HL-60/S4 (cell line): ENCODE measurements around the gene SECTM1.
"Not testable (repeated sequence)": the region's sequence is repeated elsewhere in the genome, so short reads cannot be mapped to it uniquely, and the experiment has no call there.

Experiments used
- in situ Hi-C: fragments of 300-500 bp; cut with MboI; formaldehyde crosslinking; loops from 2 replicates; pipeline ENCODE4 v1.14.3; 2022; ENCODE audit warnings: low sequenced_read_pairs

Gene SECTM1

DNA sequence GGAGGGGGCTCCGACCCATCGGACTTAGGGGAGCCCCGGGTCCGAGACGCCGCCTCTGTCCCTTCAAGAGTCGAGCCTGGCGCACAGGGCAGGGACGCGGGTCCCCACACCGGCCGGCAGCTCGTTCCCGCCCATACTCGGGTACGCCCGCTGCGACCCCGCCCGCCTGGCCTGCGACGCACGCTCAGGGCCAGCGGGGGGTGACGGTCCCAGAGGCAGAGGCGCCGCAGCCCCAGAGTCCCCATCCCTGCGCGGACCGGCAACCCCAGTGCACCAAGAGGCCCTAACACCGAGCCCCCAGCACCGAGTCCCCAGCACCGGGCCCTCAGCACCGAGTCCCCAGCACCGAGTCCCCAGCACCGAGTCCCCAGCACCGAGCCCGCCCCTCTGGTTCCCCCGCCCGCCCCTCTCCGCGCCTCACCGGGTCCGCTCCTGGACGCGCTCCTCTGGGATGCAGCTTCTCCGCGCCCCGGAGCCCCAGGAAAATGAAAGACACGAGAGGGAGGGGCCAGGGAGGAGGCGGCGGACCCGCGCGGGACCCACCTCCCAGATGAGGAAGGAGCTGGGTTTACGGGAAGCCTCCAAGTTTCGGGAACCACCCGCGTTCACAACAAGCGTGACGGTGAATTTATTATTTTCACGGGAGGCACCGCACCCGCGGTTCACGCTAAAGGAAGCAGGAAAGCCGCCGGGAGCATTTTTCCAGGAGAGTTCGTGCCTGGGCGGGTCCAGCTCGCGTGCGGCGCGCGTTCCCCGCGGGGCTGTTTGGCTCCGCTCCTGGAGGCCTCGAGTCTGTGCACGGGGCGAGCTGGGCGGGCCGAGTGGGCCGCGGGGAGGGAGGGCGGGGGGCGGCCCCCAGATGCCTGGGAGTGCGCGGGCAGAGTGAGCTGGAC, at the start of gene SECTM1:
TSS of gene SECTM1 (minus strand) at position 488 of the 893 bp plus-strand sequence. CDS start 6,526 bp downstream, outside the sequence.
- in situ Hi-C loops = no loop called here

DNA sequence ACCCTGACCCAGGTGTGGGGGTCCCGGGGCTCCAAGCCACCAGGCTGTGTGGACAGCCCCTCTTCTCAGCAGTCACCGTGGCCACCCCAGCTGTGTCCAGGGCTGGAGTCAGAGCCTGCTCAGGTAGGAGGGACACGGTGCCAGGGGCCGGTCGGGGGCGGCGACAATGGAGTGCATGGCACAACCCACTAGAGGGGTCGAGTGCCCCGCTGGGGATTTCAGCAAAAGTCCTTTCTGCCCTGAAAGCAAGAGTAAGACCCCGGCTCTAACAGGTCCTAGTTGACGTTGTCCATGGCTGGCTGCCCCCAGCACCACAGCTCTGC, 49.3 kb upstream of the SECTM1 start:
- in situ Hi-C loops = no loop called here

DNA sequence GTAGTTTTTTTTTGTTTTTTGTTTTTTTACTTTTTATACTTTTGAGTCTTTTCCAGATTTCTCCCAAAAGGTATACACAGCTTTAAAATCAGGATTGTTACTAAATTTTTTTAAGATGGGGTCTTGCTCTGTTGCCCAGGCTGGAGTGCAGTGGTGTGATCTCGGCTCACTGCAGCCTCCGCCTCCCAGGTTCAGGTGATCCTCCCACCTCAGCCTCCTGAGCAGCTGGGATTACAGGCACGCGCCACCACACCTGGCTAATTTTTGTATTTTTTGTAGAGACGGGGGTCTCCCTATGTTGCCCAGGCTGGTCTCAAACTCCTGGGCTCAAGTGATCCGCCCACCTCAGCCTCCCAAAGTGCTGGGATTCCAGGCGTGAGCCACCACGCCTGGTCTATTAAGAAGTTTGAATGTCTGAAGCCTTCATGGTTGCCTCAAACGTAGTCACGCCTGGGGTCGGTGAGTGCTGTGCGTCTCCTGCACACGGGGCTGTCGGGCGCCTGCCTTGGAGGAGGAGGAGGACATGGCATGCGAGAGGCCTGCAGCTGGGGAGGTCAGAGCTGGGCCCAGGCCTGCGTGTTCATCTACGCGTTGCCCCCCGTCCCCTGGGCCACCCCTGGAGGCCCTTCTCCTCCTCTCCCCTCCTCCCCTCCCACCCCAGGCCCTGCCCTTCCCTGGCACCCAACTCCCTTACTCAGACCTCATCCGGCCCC, 48.8 kb upstream of the SECTM1 start:
- in situ Hi-C loops = not testable (repeated sequence)

DNA sequence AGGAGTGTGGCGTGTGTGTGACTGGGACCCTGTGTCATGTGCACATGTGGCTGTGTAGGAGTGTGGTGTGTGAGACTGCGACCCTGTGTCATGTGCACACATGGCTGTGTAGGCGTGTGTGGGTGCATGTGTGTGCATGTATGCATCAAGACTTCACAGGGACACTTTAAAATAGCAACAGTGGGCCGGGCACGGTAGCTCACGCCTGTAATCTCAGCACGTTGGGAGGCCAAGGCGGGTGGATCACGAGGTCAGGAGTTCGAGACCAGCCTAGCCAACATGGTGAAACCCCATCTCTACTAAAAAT, 48.1 kb upstream of the SECTM1 start:
- in situ Hi-C loops = not testable (repeated sequence)

DNA sequence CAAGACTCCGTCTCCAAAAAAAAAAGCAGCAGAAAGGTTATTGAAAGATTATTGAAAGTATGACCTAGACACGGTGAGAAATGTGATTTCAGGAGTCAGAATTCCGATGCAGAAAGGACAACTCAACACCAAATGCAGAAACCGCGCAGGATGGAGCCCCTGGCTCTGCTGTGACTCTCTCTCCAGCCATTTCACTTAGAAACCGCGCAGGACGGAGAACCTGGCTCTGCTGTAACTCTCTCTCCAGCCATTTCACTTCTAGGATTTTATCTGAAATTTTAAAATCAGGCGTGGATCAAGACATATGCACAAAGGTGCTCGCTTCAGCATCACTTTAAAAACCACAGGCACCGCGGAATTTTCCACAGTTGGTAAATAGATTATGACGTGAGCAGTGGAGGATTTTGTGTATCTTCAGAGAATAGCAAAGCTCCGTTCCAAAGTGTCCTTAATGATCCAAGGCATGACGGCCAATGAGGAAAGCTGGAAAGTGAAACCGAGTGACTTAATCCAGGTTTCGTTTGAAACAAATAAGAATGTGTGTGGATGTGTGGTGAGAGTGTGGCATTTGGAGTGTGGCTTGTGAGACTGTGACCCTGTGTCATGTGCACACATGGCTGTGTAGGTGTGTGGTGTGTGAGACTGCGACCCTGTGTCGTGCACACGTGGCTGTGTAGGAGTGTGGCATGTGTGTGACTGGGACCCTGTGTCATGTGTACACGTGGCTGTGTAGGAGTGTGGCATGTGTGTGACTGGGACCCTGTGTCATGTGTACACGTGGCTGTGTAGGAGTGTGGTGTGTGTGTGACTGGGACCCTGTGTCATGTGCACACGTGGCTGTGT, 47.5 kb upstream of the SECTM1 start:
- in situ Hi-C loops = no loop called here

DNA sequence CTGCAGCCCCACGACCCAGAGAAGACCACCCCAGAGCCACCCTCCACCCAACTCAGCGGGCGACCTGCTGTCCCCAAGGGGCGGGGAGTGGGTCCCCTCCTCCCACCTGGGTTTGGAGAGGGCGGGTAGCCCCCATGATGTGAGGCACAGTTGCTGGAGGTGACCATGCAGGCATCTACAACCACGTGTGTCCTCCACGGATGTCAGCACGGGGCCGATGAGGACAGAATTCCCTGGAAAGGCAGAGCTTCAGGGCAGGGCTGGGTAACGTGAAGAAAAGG, 45.1 kb upstream of the SECTM1 start:
- in situ Hi-C loops = no loop called here

DNA sequence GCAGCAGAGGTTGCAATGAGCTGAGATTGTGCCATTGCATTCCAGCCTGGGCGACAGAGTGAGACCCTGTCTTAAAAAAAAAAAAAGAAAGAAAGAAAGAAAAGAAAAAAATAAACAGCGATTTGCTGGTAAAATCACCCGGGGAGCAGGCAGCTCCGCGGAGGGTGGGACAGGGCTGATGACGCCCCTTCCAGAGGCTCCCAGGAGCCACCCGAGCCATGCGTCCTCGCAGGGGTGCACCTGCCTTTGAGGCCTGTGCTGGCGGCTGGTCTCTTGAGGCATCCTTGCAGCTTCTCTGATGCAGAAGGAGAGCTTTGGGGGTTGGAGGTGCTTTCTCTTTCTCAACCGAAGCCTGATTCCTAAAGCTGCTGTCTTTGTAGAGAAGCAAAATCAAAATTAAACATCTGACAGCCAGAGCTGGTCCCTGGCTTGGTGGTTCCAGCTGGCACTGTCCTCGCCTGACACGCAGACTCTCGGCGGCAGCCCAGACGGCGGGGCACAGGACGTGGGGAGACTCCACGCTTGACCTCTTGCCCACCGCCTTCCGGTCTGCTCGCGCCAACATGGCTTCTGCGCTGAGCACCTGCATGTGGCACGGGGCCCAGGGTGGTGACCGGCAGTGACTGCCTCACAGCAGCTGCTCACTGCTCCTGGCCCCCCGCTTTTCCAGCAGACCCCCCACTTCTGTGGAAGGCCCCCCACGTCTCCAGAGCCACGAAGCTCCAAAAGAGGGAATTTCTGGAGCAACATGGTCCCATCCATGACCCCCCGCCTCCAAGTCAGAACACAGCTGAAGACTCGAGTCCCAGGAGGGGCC, 44.6 kb upstream of the SECTM1 start:
- in situ Hi-C loops = no loop called here

DNA sequence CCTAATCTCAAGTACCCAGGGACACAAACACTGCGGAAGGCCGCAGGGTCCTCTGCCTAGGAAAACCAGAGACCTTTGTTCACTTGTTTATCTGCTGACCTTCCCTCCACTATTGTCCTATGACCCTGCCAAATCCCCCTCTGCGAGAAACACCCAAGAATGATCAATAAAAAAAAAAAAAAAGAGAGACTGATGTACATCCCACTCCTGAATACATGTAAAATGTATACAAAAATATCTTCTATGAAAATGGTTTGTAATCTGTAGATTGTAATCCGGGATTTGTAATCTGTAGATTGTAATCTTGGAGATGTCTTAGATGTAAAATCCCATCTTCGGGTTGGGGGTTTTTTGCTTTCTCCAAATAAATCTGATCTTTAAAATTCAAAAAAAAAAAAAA, 43.7 kb upstream of the SECTM1 start:
- in situ Hi-C loops = not testable (repeated sequence)

DNA sequence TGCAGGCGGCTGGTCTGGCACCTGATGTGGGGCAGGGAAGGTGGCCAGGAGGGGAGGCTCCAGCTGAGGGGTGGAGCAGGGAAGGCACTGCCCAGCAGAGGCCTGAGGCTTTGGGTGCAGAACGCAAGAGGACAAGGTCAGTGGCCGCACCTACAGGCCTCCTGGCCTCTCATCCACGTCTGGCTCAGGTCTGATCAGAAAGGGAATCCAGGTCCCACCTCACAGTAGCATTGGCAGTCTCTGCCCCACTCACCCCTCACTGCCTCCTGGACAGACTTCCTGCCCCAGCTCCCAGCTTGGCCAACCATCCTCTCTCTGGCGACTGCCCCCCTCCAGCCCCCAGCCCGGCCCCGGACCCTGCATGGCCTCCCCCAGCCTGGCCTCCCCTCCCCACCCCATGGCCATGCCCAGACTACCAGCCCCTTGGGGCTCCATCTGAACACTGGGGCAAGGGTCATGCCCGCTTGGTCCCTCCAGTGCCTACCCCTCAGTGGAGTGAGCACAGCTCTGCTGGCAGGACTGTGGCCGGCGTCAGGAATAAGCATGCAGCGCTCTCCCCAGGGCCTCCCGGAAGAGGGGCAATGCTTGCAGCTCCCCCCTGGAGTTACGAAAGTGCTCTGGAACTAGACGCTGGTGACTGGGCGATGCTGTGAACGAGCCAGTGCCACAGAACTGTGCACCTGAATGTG, 42.6 kb upstream of the SECTM1 start:
- in situ Hi-C loops = no loop called here

DNA sequence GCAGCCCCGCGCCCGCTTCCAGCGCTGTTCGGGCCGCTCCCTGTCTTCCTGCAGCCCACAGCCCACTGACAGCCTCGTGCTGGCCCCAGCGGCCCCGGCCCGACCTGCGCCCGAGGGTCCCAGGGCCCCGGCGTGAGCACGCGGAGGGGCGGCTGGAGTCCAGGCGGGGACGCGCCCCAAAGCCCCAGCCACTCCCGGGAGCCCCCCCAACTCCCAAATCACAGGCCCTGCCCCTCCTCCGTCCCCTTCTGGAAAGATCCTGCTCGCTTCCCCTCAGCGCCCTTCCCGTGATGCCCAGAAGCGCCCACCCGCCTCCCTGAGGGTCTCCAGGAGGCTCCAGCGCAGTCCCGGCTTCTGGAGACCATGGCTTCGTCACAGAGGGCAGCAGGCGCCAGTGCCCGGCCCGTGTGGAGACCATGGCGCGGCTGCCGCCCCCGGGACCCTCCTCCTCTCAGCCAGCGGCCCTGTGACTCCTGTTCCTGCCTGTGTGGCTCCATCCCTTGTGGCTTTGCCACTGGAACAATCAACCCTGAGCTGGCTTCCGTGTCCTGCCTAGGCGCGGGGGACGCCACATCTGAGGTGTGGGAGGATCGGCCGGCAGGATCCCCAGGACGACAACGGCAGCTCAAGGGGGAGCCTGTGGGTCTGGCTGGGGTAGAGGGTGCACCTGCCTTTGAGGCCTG, 41.9 kb upstream of the SECTM1 start:
- in situ Hi-C loops = no loop called here

DNA sequence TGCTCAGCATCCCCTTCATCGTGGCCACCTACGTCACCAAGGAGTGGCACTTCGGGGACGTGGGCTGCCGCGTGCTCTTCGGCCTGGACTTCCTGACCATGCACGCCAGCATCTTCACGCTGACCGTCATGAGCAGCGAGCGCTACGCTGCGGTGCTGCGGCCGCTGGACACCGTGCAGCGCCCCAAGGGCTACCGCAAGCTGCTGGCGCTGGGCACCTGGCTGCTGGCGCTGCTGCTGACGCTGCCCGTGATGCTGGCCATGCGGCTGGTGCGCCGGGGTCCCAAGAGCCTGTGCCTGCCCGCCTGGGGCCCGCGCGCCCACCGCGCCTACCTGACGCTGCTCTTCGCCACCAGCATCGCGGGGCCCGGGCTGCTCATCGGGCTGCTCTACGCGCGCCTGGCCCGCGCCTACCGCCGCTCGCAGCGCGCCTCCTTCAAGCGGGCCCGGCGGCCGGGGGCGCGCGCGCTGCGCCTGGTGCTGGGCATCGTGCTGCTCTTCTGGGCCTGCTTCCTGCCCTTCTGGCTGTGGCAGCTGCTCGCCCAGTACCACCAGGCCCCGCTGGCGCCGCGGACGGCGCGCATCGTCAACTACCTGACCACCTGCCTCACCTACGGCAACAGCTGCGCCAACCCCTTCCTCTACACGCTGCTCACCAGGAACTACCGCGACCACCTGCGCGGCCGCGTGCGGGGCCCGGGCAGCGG, 41.2 kb upstream of the SECTM1 start:
- in situ Hi-C loops = no loop called here

DNA sequence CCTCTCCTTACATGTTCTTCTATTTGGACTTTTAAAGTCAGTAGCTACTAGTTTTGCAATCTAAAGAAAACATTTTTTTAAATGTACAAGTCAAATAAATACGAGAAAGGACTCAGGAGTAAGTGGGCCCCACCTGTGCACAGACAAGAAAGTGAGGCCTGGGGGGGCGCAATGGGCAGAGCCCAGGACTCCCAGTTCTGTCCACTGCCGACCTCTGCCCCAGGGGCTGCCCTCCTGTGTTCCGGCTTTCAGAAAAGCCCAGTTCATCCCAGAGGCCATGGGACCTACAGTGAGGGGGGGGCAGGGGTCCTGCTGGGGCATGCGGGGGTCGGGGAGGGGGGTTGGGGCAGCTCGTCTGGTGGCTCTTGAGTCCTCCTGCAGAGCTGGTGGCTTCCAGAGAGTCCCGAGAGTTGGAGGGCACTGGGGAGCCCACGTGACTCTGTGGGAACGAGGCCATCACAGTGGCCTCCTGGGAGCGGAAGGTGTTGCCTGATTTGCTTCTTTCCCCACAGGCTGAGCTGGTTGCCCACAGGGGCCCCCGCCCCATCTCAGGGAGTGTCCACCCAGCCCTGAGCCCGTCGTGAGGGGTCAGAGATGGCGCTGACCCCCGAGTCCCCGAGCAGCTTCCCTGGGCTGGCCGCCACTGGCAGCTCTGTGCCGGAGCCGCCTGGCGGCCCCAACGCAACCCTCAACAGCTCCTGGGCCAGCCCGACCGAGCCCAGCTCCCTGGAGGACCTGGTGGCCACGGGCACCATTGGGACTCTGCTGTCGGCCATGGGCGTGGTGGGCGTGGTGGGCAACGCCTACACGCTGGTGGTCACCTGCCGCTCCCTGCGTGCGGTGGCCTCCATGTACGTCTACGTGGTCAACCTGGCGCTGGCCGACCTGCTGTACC, 40.4 kb upstream of the SECTM1 start:
- in situ Hi-C loops = no loop called here

DNA sequence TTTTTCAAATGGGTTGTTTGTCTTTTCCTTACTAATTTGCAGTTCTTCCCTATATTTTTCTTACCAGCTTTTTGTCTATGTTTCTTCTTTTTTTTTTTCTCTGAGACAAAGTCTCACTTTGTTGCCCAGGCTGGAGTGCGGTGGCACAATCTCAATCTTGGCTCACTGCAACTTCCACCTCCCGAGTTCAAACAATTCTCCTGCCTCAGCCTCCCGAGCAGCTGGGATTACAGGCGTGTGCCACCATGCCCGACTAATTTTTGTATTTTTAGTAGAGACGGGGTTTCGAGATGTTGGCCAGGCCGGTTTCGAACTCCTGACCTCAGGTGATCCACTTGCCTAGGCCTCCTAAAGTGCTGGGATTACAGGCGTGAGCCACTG, 39.5 kb upstream of the SECTM1 start:
- in situ Hi-C loops = not testable (repeated sequence)

DNA sequence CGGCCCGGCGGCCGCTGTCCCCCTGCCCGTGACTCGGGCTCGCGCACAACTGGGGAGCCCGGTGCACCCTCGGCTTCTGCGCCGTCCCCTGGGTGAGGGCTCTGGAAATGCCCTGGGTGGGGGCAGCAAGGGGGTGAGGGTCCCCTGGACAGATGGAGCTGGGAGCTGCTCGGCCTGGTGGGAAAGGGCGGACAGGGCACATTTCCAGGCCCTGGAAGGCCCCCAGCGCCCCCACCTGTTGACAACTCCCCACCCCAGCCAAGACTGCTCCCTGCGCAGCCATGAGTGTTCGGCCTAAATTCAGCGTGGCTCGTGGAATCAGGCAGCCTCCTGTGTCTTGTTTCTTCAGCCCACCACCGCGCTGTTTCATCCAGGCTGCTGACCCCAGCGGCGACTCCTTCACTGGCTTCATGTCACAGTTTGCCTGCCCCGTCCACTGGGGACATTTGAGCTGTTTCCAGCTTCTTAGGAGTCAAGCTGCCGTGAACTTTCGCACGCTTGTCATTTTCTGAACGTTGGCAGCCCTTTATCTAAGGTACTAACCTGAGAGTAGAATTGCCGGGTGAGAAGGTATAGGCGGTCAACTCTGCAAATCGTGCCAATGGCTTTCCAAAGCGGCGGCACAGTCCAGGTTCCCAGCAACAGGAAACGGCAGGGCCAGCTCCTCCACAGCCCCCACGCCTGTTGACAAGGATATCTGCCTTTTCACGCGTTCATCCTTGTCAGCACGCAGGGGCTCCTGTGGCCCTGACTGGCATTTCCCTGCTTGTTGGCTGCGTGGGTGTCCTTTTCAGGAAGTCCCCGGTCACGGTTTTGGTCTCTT, 38.9 kb upstream of the SECTM1 start:
- in situ Hi-C loops = no loop called here

DNA sequence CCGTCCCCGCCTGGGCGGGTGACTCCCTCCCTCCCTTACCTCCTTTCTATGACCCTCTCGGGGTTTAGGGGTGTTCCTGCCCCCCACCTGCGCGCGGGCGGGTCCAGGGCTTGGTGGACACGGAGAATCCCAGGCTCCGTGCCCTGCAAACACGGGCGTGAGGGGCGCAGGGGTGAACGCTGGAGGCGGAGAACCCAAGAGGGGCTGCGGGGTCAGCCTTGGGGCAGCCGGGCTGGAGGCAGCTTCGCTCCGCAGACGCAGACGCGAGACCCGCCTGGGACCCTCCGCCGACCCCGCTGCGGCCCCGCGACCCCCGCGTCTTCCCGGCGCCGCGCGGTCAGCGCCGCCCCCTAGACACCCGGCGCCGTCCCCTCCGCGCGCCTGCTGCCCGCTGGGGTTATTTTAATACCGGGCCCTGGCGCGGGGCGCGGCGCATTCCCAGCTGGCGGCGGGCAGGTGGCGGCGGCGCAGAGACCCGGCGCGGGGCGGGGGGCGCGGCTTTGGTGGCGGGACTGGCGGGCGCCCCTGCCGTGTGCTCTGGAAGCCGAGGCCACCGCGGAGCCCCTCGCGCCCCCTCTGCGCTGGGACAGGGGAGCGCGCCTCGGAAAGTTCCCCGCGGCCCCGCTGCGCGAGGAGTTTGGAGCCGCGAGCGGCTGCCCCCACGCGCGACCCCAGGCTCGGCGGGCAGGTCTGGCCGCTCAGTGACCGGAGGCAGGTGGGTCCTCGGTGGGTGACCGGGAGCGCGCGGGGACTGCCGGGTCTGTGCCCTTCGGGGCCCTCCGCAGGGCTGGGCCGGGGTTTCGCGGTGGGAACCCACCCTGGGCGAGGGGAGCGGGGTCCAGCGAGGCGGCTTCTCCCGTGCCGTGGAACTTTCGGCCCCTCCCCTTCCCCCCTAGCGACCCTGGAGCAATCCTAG, 38.0 kb upstream of the SECTM1 start, which contains the start of gene UTS2R:
TSS of gene UTS2R (plus strand) at position 433 of the 916 bp plus-strand sequence. CDS start 2,560 bp downstream, outside the sequence.
- in situ Hi-C loops = no loop called here
